RWPE1 (cell line): Measurements from ENCODE around the gene RPL38.

ENCODE experiments used
- CTCF ChIA-PET: fragments of 350-600 bp; sonication (Branson Sonifier 250); formaldehyde crosslinking; extraction: SDS; loops from one replicate; lab custom pipeline; 2021; lab: Yijun Ruan, JAX
- POLR2A ChIA-PET: fragments of 400-600 bp; formaldehyde crosslinking; extraction: SDS; loops from one replicate; lab custom pipeline; 2020; ENCODE audit warnings: antibody characterized with exemption; ENCODE audit not compliant: low non-redundant PET; lab: Yijun Ruan, JAX
- DNase-seq: peaks from one replicate; pipeline ENCODE4 v3.0.0; 2012; ENCODE audit warnings: low spot score
- H3K27ac ChIP-seq: fragments of 450-650 bp; 2 replicates; pipeline ENCODE4 v1.5.1; 2017
- CTCF ChIP-seq: fragments of 450-650 bp; conservative IDR thresholded peaks from 2 replicates; pipeline ENCODE4 v1.5.1; 2017; ENCODE audit warnings: low read depth, mild to moderate bottlenecking

Gene RPL38

GRCh38 chr17:74228306-74228978 is 25.0 kb downstream of the RPL38 start:
- no peak overlapping the region for H3K27ac ChIP-seq
- no peak for TF ChIP-seq CTCF
- ChIA-PET POLR2A (no interaction called here), CTCF (interaction anchor here (0.6 to 1.3 kb wide), 3 partner anchors 12 to 737 kb away, joined by 3 to 4 read pairs (median 3); no protein-coding TSS in a partner anchor)
- DNase-seq = no peak

GRCh38 chr17:74230896-74231295 is 27.4 kb downstream of the RPL38 start:
- ChIA-PET POLR2A (no interaction called here), CTCF (interaction anchor here (0.6 to 0.7 kb wide), 2 partner anchors 18 to 21 kb away, joined by 3 to 4 read pairs; no protein-coding TSS in a partner anchor)
- no peak overlapping the region for H3K27ac ChIP-seq
- TF ChIP-seq CTCF = no peak
- no peak for DNase-seq

GRCh38 chr17:74231928-74232907 is 28.7 kb downstream of the RPL38 start:
- DNase-seq = no peak
- POLR2A ChIA-PET = no interaction called here
- CTCF ChIA-PET = no interaction called here
- no peak overlapping the region for H3K27ac ChIP-seq
- no peak for TF ChIP-seq CTCF

- ChIA-PET POLR2A (no interaction called here), CTCF (interaction anchor here (0.6 to 1.4 kb wide), 2 partner anchors 12 to 588 kb away, joined by 3 read pairs; no protein-coding TSS in a partner anchor)
- TF ChIP-seq CTCF = no peak
- no peak for DNase-seq
- H3K27ac ChIP-seq = no peak overlapping the region
Measured at GRCh38 chr17:74233937-74234336, 30.5 kb downstream of the RPL38 start.

GRCh38 chr17:74234486-74234885 is 31.0 kb downstream of the RPL38 start:
- POLR2A ChIA-PET = no interaction called here
- CTCF ChIA-PET = interaction anchor here (1.4 kb wide), 1 partner anchor 11 kb away, joined by 3 read pairs; no protein-coding TSS in a partner anchor
- no peak overlapping the region for H3K27ac ChIP-seq
- no peak for DNase-seq
- no peak for TF ChIP-seq CTCF

- ChIA-PET POLR2A (no interaction called here), CTCF (interaction anchor here (1.4 kb wide), 1 partner anchor 11 kb away, joined by 3 read pairs; no protein-coding TSS in a partner anchor)
- DNase-seq = no peak
- no peak for TF ChIP-seq CTCF
- H3K27ac ChIP-seq = no peak overlapping the region
Measured at GRCh38 chr17:74235040-74235581, 31.6 kb downstream of the RPL38 start.
